ENCODE results near the gene ATP5F1E.

ATP5F1E gene

DNA sequence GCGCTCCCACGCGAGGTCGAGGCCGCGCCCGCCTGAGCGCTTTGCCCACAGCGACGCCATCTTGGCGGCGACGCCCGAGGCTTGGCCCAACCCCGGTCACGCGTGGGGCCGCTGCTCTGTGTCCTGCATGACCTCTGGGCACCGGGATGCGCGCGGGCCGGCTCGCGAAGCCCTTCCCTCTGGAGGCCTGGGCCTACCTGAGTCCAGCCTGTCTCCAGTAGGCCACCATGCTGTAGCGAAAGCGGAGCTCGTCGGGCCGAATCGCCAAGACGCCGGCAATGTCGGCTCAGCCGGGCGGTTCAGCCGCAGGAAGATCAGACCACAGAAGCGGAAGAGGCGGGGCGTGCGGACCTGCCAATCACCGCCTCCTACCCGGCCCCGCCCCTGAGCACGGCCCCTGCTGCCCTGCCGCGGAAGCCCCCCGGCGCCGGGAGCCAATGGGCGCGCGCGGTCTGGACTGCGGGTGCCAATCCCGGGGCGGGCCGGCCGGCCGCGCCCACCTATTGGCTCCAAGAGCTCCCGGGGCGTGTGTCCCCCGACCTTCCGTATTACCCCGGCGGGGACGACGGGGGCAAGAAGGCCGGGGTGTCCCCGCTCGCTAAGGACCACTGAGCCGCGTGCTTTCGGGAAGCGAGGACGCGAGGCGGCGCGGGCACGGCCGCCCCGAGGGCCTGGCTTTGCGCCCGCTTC, at the start of gene ATP5F1E:
Gene ATP5F1E, minus strand, starts transcription at position 313 of the 690 bp plus-strand sequence. Its CDS starts 84 bp downstream, at position 229.
- Histone ChIP-seq H3K4me2 (peak within 1 kb of the TSS; percentile 92), H3K9me3 (no peaks in the 10 kb centered on the region), H3K9ac (peak within 1 kb of the TSS; percentile 93), H3K4me3 (peak within 1 kb of the TSS; percentile 78), H4K20me1 (peaks cover 56% of the 10 kb centered on the region), H3K4me1 (peaks cover 42% of the 10 kb centered on the region), H3K27me3 (no peaks in the 10 kb centered on the region), H3K36me3 (peaks cover 68% of the 10 kb centered on the region), H3K27ac (peak within 1 kb of the TSS; percentile 96)
- TF ChIP-seq Cebpa-rat (IDR thresholded peaks at IDR 0.05): no peak

DNA sequence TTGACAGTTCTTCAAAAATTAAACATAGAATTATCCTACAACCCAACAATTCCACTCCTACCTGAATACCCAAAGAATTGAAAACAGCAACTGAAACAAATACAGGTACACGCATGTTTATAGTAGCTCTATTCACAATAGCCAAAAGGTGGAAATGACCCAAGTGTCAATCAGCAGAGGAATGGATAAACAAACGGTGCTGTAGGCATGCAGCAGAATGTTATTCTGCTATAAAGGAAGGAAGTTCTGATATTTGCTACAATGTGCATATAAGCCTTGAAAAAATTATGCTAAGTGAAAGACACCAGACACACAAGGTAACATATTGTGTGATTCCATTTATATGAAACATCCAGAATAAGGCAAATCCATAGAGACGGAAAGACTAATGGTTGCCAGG, 48.9 kb upstream of the ATP5F1E start:
- H3K9ac ChIP-seq: no peak overlapping the region
- H3K4me2 ChIP-seq: no peak overlapping the region
- H3K9me3 ChIP-seq: no peaks in the 10 kb centered on the region
- no peak overlapping the region for H3K27ac ChIP-seq
- peaks cover 4% of the 10 kb centered on the region; the same call in 1 of the 2 replicates for H3K4me1 ChIP-seq
- H4K20me1 ChIP-seq: no peaks in the 10 kb centered on the region
- no peaks in the 10 kb centered on the region for H3K36me3 ChIP-seq
- H3K27me3 ChIP-seq: no peaks in the 10 kb centered on the region
- no peak for TF ChIP-seq Cebpa-rat (IDR thresholded peaks at IDR 0.05)
- H3K4me3 ChIP-seq: no peak overlapping the region

DNA sequence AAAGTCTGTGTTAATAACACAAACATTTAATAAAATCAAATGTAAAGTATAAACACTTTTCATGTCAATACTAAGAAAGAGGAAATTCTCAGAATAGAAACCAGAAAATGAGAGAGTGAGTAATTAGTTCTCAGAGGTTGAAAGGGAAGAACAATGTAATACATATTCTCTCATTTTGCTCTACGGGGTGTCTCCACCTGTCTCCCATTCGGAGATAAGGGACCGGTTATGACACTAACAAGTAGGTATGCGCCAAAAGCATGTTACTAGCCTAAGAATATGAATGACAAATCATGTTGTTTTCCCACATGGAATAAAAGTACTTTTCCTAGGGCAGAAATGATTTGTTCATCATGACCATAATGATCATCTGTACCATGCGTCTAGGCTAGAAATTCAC, 46.1 kb upstream of the ATP5F1E start:
- H4K20me1 ChIP-seq: no peaks in the 10 kb centered on the region
- no peak overlapping the region for H3K4me2 ChIP-seq
- H3K9me3 ChIP-seq: no peaks in the 10 kb centered on the region
- H3K4me3 ChIP-seq: no peak overlapping the region
- TF ChIP-seq Cebpa-rat (IDR thresholded peaks at IDR 0.05): no peak
- no peaks in the 10 kb centered on the region for H3K27me3 ChIP-seq
- no peak overlapping the region for H3K27ac ChIP-seq
- no peaks in the 10 kb centered on the region for H3K36me3 ChIP-seq
- peaks cover 7% of the 10 kb centered on the region for H3K4me1 ChIP-seq
- H3K9ac ChIP-seq: no peak overlapping the region

DNA sequence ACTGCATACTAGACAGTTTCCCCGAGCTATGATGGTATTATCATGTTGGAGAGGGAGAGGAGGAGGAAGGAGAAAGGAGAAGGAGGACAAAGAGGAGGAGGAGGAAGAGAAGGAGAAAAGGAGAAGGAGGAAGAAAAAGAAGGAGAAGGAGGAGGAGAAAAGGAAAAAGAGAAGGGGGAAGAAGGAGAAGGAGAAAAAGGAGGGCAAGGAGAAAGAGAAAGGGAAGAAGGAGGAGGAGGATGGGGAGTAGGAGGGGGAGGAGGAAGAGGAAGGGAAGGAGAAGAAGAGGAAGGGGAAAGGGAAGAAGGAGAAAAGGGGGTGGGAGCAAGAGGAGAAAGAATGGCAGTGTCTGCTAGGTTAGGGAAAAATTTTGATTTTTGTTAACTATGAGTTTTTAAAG, 45.6 kb upstream of the ATP5F1E start:
- peaks cover 12% of the 10 kb centered on the region for H3K4me1 ChIP-seq
- no peak for TF ChIP-seq Cebpa-rat (IDR thresholded peaks at IDR 0.05)
- H3K36me3 ChIP-seq: no peaks in the 10 kb centered on the region
- H3K9me3 ChIP-seq: no peaks in the 10 kb centered on the region
- H3K4me3 ChIP-seq: no peak overlapping the region
- no peak overlapping the region for H3K9ac ChIP-seq
- H3K27me3 ChIP-seq: no peaks in the 10 kb centered on the region
- H3K4me2 ChIP-seq: no peak overlapping the region
- no peak overlapping the region for H3K27ac ChIP-seq
- H4K20me1 ChIP-seq: no peaks in the 10 kb centered on the region

DNA sequence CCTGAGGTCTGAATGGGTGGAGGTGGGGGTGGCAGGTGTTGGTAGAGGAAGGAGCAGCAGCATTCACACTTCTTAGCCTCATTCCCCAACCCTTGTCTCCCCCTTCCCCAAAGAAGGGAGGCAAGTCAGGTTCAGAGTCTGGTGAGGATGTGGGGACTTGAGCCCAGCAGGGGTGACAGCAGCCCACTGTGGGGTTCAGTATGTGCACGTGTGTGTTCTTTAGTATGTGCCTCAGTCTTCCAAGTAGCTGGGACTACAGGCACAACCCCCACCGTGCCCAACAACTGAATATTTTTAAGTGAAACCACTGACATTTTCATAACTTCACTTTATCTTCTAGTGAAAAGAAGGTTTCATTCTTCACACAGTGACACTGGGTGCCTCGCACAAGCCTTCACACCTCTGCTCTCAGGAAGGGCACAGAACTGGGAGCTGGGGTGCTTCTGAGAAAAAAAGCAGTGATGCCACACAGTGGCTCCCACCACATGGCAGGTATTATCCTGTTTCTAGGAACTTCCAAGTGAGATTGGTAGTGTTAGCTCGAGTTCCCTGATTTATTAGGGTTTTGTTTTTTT, 43.9 kb upstream of the ATP5F1E start:
- no peak for TF ChIP-seq Cebpa-rat (IDR thresholded peaks at IDR 0.05)
- Histone ChIP-seq H4K20me1 (no peaks in the 10 kb centered on the region), H3K27me3 (no peaks in the 10 kb centered on the region)

DNA sequence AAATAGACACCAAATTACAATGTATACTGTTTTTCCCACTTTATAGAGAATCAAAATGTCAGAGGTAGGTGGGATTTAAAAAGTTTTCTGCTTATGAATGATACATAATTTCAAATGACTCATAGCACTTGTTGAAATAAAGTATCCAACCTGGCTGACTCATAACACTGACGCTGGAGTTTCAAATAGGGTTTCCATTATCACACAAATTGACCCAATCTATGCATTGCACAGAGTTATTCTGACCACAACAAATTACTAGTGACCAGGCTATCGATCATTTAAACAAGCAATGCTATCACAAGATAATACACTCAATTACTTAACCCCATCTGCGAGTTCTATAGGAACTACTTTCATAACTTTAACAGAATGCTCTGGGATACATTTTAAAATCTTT, 42.3 kb upstream of the ATP5F1E start:
- no peak overlapping the region for H3K9ac ChIP-seq
- H3K27ac ChIP-seq: no peak overlapping the region
- no peak for TF ChIP-seq Cebpa-rat (IDR thresholded peaks at IDR 0.05)
- H3K9me3 ChIP-seq: no peaks in the 10 kb centered on the region
- peaks cover 12% of the 10 kb centered on the region for H3K4me1 ChIP-seq
- H3K36me3 ChIP-seq: no peaks in the 10 kb centered on the region
- H3K27me3 ChIP-seq: no peaks in the 10 kb centered on the region
- H3K4me3 ChIP-seq: no peak overlapping the region
- no peaks in the 10 kb centered on the region for H4K20me1 ChIP-seq
- H3K4me2 ChIP-seq: no peak overlapping the region

More for the DNA sequence above, 43.9 kb upstream of the ATP5F1E start:
- Histone ChIP-seq H3K4me1 (peaks cover 15% of the 10 kb centered on the region), H3K4me3 (no peak overlapping the region), H3K36me3 (no peaks in the 10 kb centered on the region), H3K9me3 (no peaks in the 10 kb centered on the region), H3K27ac (no peak overlapping the region), H3K9ac (no peak overlapping the region), H3K4me2 (no peak overlapping the region)

DNA sequence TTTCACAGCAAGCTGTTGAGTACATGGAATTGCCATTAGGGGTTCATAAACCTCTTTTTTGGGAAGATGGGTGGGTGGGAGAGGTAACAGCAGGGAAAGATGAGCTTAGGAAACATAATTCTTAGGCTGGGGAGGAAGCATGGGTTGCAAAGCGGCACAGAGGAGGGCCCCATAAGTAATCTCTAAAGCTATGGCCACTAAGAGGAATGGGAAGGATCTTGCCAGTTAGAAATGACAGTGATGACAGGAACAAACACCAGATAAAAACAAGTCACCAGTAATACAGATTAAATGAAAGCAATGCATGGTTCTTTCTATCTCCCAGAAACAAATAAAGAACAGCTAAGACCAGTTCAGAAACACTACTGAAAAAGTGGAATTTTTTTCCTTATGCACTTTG, 41.4 kb upstream of the ATP5F1E start:
- no peak overlapping the region for H3K4me3 ChIP-seq
- peaks cover 10% of the 10 kb centered on the region for H3K4me1 ChIP-seq
- H3K36me3 ChIP-seq: no peaks in the 10 kb centered on the region
- H3K4me2 ChIP-seq: peak overlapping the region; percentile 58
- TF ChIP-seq Cebpa-rat (IDR thresholded peaks at IDR 0.05): no peak
- H3K9me3 ChIP-seq: no peaks in the 10 kb centered on the region
- no peaks in the 10 kb centered on the region for H3K27me3 ChIP-seq
- H3K9ac ChIP-seq: no peak overlapping the region
- no peaks in the 10 kb centered on the region for H4K20me1 ChIP-seq
- no peak overlapping the region for H3K27ac ChIP-seq

DNA sequence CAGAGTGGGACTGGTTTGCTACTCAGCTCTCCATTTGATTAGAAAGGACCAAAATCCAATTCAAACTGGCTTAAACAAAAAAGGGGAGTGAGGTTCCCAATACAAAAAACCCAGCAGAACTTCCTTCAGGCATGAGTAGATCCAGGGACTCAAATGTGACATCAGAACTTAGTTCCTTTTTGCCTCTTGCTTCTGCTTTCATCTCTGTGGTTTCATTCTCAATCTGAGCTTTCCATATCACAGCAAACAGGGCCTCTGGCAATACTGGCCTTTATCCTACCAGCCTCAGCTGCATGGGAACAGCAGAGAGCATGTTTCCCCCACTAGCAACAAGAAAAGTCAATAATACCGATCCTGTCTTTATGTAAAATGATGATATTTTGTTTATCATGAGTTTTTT, 39.1 kb upstream of the ATP5F1E start:
- no peak overlapping the region for H3K9ac ChIP-seq
- no peaks in the 10 kb centered on the region for H3K27me3 ChIP-seq
- H3K36me3 ChIP-seq: no peaks in the 10 kb centered on the region
- no peaks in the 10 kb centered on the region for H3K9me3 ChIP-seq
- H3K4me2 ChIP-seq: no peak overlapping the region
- H3K4me3 ChIP-seq: no peak overlapping the region
- TF ChIP-seq Cebpa-rat (IDR thresholded peaks at IDR 0.05): no peak
- H4K20me1 ChIP-seq: no peaks in the 10 kb centered on the region
- no peak overlapping the region for H3K27ac ChIP-seq
- peaks cover 10% of the 10 kb centered on the region for H3K4me1 ChIP-seq

DNA sequence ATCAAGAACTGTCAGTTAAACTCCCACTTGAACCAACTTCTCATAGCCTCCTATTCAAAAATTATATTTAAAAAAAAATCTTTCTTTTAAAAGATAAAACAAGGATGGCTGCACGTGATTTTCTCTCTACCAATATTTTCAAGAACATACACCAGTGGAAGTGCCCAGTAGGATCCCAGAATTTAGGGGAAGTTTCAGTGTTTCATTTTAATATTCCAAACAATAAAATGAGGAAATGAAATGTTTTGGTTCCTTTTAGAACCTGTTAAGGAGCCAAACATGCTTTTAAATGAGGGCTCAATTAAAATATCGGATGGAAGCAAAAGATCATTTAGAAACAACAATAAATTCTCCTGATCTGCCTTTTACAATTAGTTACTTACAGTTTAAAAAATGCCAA, 36.9 kb upstream of the ATP5F1E start:
- Histone ChIP-seq H3K27ac (no peak overlapping the region), H3K4me2 (no peak overlapping the region), H3K4me3 (no peak overlapping the region), H3K27me3 (no peaks in the 10 kb centered on the region), H3K9me3 (no peaks in the 10 kb centered on the region), H4K20me1 (no peaks in the 10 kb centered on the region), H3K9ac (no peak overlapping the region), H3K36me3 (no peaks in the 10 kb centered on the region), H3K4me1 (peaks cover 10% of the 10 kb centered on the region)
- no peak for TF ChIP-seq Cebpa-rat (IDR thresholded peaks at IDR 0.05)

DNA sequence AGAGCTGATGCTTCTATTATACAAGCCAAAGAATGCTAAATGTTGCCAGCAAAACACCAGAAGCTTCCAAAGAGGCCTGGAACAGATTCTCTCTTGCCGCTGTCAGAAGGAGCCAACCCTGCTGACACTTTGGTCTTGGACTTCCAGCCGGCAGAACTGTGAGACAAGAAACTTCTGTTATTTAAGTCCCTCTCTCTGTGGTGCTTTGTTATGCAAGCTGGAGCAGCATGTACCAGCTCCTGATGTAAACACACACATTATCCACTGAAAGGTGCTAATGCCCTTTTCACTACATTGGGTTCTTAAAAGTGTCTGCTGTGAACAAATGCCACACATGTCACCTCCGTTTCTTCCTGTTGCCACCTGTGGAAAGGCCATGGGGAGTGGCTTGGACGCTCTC, 36.4 kb upstream of the ATP5F1E start:
- Histone ChIP-seq H4K20me1 (no peaks in the 10 kb centered on the region), H3K27ac (no peak overlapping the region), H3K27me3 (no peaks in the 10 kb centered on the region), H3K9ac (no peak overlapping the region), H3K4me1 (peaks cover 10% of the 10 kb centered on the region), H3K9me3 (no peaks in the 10 kb centered on the region), H3K4me2 (no peak overlapping the region), H3K4me3 (no peak overlapping the region), H3K36me3 (no peaks in the 10 kb centered on the region)
- TF ChIP-seq Cebpa-rat (IDR thresholded peaks at IDR 0.05): no peak

Measured in BLaER1 (cell line).